SK-N-SH (cell line): Measurements from ENCODE around the gene UBE4B. TPM values are rescaled to one million over a fixed set of nuclear protein-coding genes. Genes with fewer than 3 reads are reported as not detected.

Source experiments
- CTCF ChIA-PET: fragments of 300-600, 350-600 bp; formaldehyde crosslinking; extraction: SDS; loops from one replicate; lab custom pipeline; 2021; lab: Yijun Ruan, JAX
- POLR2A ChIA-PET: fragments of 350-600 bp; sonication (Branson Sonifier 250); formaldehyde crosslinking; extraction: SDS; loops from one replicate; lab custom pipeline; 2020; ENCODE audit warnings: antibody characterized with exemption, inconsistent platforms; lab: Yijun Ruan, JAX
- DNase-seq: peaks from one replicate; pipeline ENCODE4 v3.0.0; 2012
- H2AFZ ChIP-seq: fragments of 200-600 bp; sonication (generic); 2 replicates; pipeline ENCODE4 v1.8.1; 2016; ENCODE audit warnings: antibody characterized with exemption, mild to moderate bottlenecking, low read depth
- H3F3A ChIP-seq: fragments of 200-600 bp; sonication (generic); replicated peaks from 2 replicates; pipeline ENCODE3; 2016; ENCODE audit warnings: antibody characterized with exemption, mild to moderate bottlenecking; ENCODE audit not compliant: insufficient read depth
- H3K27ac ChIP-seq, 2 experiments: fragments of 200-500 bp in 1 of 2; fragments of 200-600 bp in 1 of 2; sonication (Bioruptor generic) in 1 of 2; sonication (generic), shearing (Covaris generic) in 1 of 2; 2 replicates each; pipeline versions ENCODE4 v1.5.1 to v1.6.1; 2014 to 2016; ENCODE audit warnings: low read depth in 2 of 2, inconsistent platforms in 1 of 2, low read length in 1 of 2, mild to moderate bottlenecking in 1 of 2, mixed read lengths in 1 of 2
- H3K27me3 ChIP-seq: fragments of 200-600 bp; sonication (generic), shearing (Covaris generic); 2 replicates; pipeline ENCODE4 v1.6.1; 2016; ENCODE audit warnings: mixed run types; ENCODE audit not compliant: insufficient read depth
- H3K36me3 ChIP-seq, 2 experiments: fragments of 200-500 bp in 1 of 2; fragments of 200-600 bp in 1 of 2; sonication (Bioruptor generic) in 1 of 2; sonication (generic) in 1 of 2; replicated peaks in 1 of 2; 2 replicates each; pipeline versions ENCODE3 to v1.5.1; 2014 to 2016; ENCODE audit warnings: low read length in 1 of 2, mild to moderate bottlenecking in 1 of 2; ENCODE audit not compliant: insufficient read depth in 2 of 2, control insufficient read depth in 1 of 2
- H3K4me1 ChIP-seq, 2 experiments: fragments of 200-500 bp in 1 of 2; fragments of 200-600 bp in 1 of 2; sonication (Bioruptor generic) in 1 of 2; sonication (generic), shearing (Covaris generic) in 1 of 2; 2 replicates each; pipeline versions ENCODE4 v1.5.1 to v1.6.1; 2014 to 2016; ENCODE audit warnings: low read depth in 1 of 2, low read length in 1 of 2, mixed run types in 1 of 2; ENCODE audit not compliant: insufficient read depth in 2 of 2, control insufficient read depth in 1 of 2
- H3K4me2 ChIP-seq: fragments of 200-600 bp; sonication (generic), shearing (Covaris generic); 2 replicates; pipeline ENCODE4 v1.6.1; 2017; ENCODE audit warnings: mixed run types
- H3K4me3 ChIP-seq, 2 experiments: fragments of 200-500 bp in 1 of 2; fragments of 200-600 bp in 1 of 2; sonication (Bioruptor generic) in 1 of 2; sonication (generic), shearing (Covaris generic) in 1 of 2; 2 replicates each; pipeline versions ENCODE4 v1.5.1 to v1.8.1; 2014 to 2016; ENCODE audit warnings: low read depth in 2 of 2, inconsistent platforms in 1 of 2, low read length in 1 of 2, mild to moderate bottlenecking in 1 of 2, mixed read lengths in 1 of 2, moderate library complexity in 1 of 2
- H3K79me2 ChIP-seq: fragments of 200-600 bp; sonication (generic); 2 replicates; pipeline ENCODE4 v1.8.1; 2017; ENCODE audit warnings: mild to moderate bottlenecking; ENCODE audit not compliant: insufficient read depth
- H3K9ac ChIP-seq: fragments of 200-600 bp; sonication (generic); 2 replicates; pipeline ENCODE4 v1.6.1; 2017; ENCODE audit warnings: mixed run types
- H3K9me2 ChIP-seq: fragments of 200-600 bp; sonication (generic); 2 replicates; pipeline ENCODE4 v1.6.1; 2017; ENCODE audit warnings: mixed run types
- H3K9me3 ChIP-seq: fragments of 200-600 bp; sonication (generic); 2 replicates; pipeline ENCODE4 v1.6.1; 2017; ENCODE audit warnings: mixed run types, mild to moderate bottlenecking, moderate library complexity
- H4K20me1 ChIP-seq: fragments of 200-600 bp; sonication (generic); 2 replicates; pipeline ENCODE4 v1.6.1; 2017; ENCODE audit warnings: mild to moderate bottlenecking, mixed run types; ENCODE audit not compliant: insufficient read depth
- FOXJ3 ChIP-seq: sonication (generic); formaldehyde crosslinking; IDR thresholded peaks from 2 replicates; pipeline ENCODE4 v1.5.1; 2020; ENCODE audit warnings: mild to moderate bottlenecking, missing genetic modification reagents
- GABPA ChIP-seq: IDR thresholded peaks from 2 replicates; pipeline ENCODE4 v1.4.0; 2012; ENCODE audit warnings: low read depth, mild to moderate bottlenecking
- GATA2 ChIP-seq: sonication (generic); formaldehyde crosslinking; IDR thresholded peaks from 2 replicates; pipeline ENCODE4 v1.5.0; 2020; ENCODE audit warnings: mild to moderate bottlenecking, missing genetic modification reagents
- MAX ChIP-seq: IDR thresholded peaks from 2 replicates; pipeline ENCODE4 v1.4.0; 2012; ENCODE audit warnings: low read depth
- MEF2A ChIP-seq: IDR thresholded peaks from 2 replicates; pipeline ENCODE4 v1.4.0; 2012; ENCODE audit warnings: low read depth, borderline replicate concordance
- MXI1 ChIP-seq: IDR thresholded peaks from 2 replicates; pipeline ENCODE4 v1.6.1; 2012; ENCODE audit warnings: mild to moderate bottlenecking, low read depth, low read length, improper control_type of control experiment
- NRF1 ChIP-seq: IDR thresholded peaks from 2 replicates; pipeline ENCODE4 v1.6.1; 2012; ENCODE audit warnings: low read depth, mild to moderate bottlenecking, low read length
- PBX3 ChIP-seq: IDR thresholded peaks from 2 replicates; pipeline ENCODE4; 2012
- RAD21 ChIP-seq: IDR thresholded peaks from 2 replicates; pipeline ENCODE4 v1.6.1; 2012; ENCODE audit warnings: mild to moderate bottlenecking, low read length
- RCOR1 ChIP-seq: fragments of 150-350 bp; IDR thresholded peaks from 2 replicates; pipeline ENCODE4 v1.6.1; 2017; ENCODE audit warnings: antibody characterized with exemption, low read length
- REST ChIP-seq: IDR thresholded peaks from 2 replicates; pipeline ENCODE4 v1.6.1; 2012; ENCODE audit warnings: mild to moderate bottlenecking, low read depth, low read length, moderate library complexity
- RXRA ChIP-seq: IDR thresholded peaks from 2 replicates; pipeline ENCODE4 v1.4.0; 2012; ENCODE audit warnings: low read depth, mild to moderate bottlenecking, borderline replicate concordance
- SIN3A ChIP-seq: IDR thresholded peaks from 2 replicates; pipeline ENCODE4 v1.6.1; 2012; ENCODE audit warnings: low read depth, mild to moderate bottlenecking, low read length, moderate library complexity, borderline replicate concordance
- SMC3 ChIP-seq: IDR thresholded peaks from 2 replicates; pipeline ENCODE4 v1.6.1; 2012; ENCODE audit warnings: low read depth, low read length, improper control_type of control experiment
- TCF12 ChIP-seq: IDR thresholded peaks from 2 replicates; pipeline ENCODE4 v1.4.0; 2012
- TEAD4 ChIP-seq: IDR thresholded peaks from 2 replicates; pipeline ENCODE4 v1.4.0; 2012; ENCODE audit warnings: mild to moderate bottlenecking, borderline replicate concordance; ENCODE audit not compliant: insufficient read depth
- USF1 ChIP-seq: IDR thresholded peaks from 2 replicates; pipeline ENCODE4 v1.4.0; 2012; ENCODE audit warnings: low read depth, borderline replicate concordance
- YY1 ChIP-seq: IDR thresholded peaks from 2 replicates; pipeline ENCODE4 v1.4.0; 2012; ENCODE audit warnings: low read depth, mild to moderate bottlenecking
- WGBS: methylation state at CpG from one replicate; pipeline ENCODE4 v1.1.6; 2017; ENCODE audit warnings: low lambda C conversion rate; 5-methylcytosine and 5-hydroxymethylcytosine counted together
- polyA plus RNA-seq, 3 experiments: library from polyadenylated mRNA; depleted of rRNA; stranded (reverse); fragments of >200 nt; gene quantifications; 2 replicates each; pipeline ENCODE4 v1.2.3, GENCODE V29; 2012
- TF ChIP-seq, protein P1 (sequence below): fragments of 200-600 bp; sonication (generic); IDR thresholded peaks from 2 replicates; pipeline ENCODE4 v1.6.1; 2017; ENCODE audit warnings: antibody characterized with exemption, mild to moderate bottlenecking, moderate library complexity

UBE4B gene
- polyA plus RNA-seq, 1 of the 3 experiments (the other 2 are of a cell fraction): 19.1 TPM

- Histone ChIP-seq H3K9me2 (no peaks in the 10 kb centered on the region), H3K79me2 (peaks cover 97% of the 10 kb centered on the region), H3K9ac (no peak overlapping the region), H3K36me3 (peaks cover 2 to 5% of the 10 kb centered on the region in 2 experiments), H3K9me3 (no peaks in the 10 kb centered on the region), H3K4me2 (no peak overlapping the region), H3K27me3 (no peaks in the 10 kb centered on the region), H3K4me1 (peaks cover 0 to 21% of the 10 kb centered on the region in 2 experiments; a peak in 3 of 4 replicates), H3K27ac (no peak overlapping the region), H3K4me3 (no peak overlapping the region), H2AFZ (no peak overlapping the region), H4K20me1 (peaks cover 10% of the 10 kb centered on the region), H3F3A (peaks cover 22% of the 10 kb centered on the region)
- CTCF ChIA-PET: interaction anchor here (1.0 kb wide), 1 partner anchor 269 kb away, joined by 3 read pairs; no protein-coding TSS in a partner anchor
- DNase-seq: no peak
- POLR2A ChIA-PET: no interaction called here
- 98% methylated on average over 2 of the region's 2 CpGs for WGBS
- TF ChIP-seq, protein P1, sequence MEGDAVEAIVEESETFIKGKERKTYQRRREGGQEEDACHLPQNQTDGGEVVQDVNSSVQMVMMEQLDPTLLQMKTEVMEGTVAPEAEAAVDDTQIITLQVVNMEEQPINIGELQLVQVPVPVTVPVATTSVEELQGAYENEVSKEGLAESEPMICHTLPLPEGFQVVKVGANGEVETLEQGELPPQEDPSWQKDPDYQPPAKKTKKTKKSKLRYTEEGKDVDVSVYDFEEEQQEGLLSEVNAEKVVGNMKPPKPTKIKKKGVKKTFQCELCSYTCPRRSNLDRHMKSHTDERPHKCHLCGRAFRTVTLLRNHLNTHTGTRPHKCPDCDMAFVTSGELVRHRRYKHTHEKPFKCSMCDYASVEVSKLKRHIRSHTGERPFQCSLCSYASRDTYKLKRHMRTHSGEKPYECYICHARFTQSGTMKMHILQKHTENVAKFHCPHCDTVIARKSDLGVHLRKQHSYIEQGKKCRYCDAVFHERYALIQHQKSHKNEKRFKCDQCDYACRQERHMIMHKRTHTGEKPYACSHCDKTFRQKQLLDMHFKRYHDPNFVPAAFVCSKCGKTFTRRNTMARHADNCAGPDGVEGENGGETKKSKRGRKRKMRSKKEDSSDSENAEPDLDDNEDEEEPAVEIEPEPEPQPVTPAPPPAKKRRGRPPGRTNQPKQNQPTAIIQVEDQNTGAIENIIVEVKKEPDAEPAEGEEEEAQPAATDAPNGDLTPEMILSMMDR: no peak
- TF ChIP-seq GATA2 (CRISPR knock-in tag): no peak
- TF ChIP-seq GABPA: no peak
- no peak for TF ChIP-seq SIN3A
- no peak for TF ChIP-seq PBX3
- TF ChIP-seq MAX: no peak
- TF ChIP-seq TCF12: no peak
- no peak for TF ChIP-seq RXRA
- no peak for TF ChIP-seq USF1
- no peak for TF ChIP-seq TEAD4
- TF ChIP-seq MEF2A: no peak
- no peak for TF ChIP-seq FOXJ3 (CRISPR knock-in tag)
- no peak for TF ChIP-seq RCOR1
- TF ChIP-seq MXI1: no peak
- TF ChIP-seq RAD21: no peak
- no peak for TF ChIP-seq NRF1
- TF ChIP-seq SMC3: no peak
- no peak for TF ChIP-seq REST
- TF ChIP-seq YY1: no peak
Measured at GRCh38 chr1:10054465-10054864, 21.7 kb downstream of the UBE4B start.
